Stimulated activated naive CD8-positive, alpha-beta T cell treated with anti-CD3 and anti-CD28 coated beads, Interleukin-15, amount 100 ng/mL, for 72 hours (primary cell): ENCODE measurements around the gene PPP6R3.

Experiments
- ATAC-seq: fragments of 150-1000 bp; cut with Tn5 transposase; 2 replicates; pipeline ENCODE4 v1.10.0; 2021; ENCODE audit warnings: mild to moderate bottlenecking, moderate library complexity
- DNase-seq, 2 donors: peaks; one replicate each; pipeline ENCODE4 v3.0.0; 2021 to 2022
- H3K27ac Mint-ChIP-seq, 2 donors: one replicate each; pipeline ENCODE4 v1.8.0; 2022; ENCODE audit warnings: mild to moderate bottlenecking in 2 of 2, mixed read lengths in 2 of 2, moderate library complexity in 2 of 2
- H3K27me3 Mint-ChIP-seq: one replicate; pipeline ENCODE4 v1.8.0; 2022; ENCODE audit warnings: mixed read lengths
- H3K4me1 Mint-ChIP-seq: one replicate; pipeline ENCODE4 v1.8.0; 2022; ENCODE audit warnings: mild to moderate bottlenecking, mixed read lengths
- H3K4me3 Mint-ChIP-seq, 2 donors: one replicate each; pipeline ENCODE4 v1.8.0; 2022; ENCODE audit warnings: mild to moderate bottlenecking in 2 of 2, mixed read lengths in 2 of 2, moderate library complexity in 1 of 2
- H3K9me3 Mint-ChIP-seq, 2 donors: one replicate each; pipeline ENCODE4 v1.8.0; 2022; ENCODE audit warnings: mixed read lengths in 2 of 2

The PPP6R3 gene

GRCh38 chr11:68517121-68517741 lies 56.7 kb downstream of the PPP6R3 start:
- DNase-seq (no peak), ATAC-seq (no peak)
- H3K27me3 Mint-ChIP-seq: no peaks in the 10 kb centered on the region
- H3K4me1 Mint-ChIP-seq: peaks cover 57% of the 10 kb centered on the region
- peak overlapping the region in 1 of 2 donors; percentile 25 for H3K27ac Mint-ChIP-seq
- no peaks in the 10 kb centered on the region for H3K9me3 Mint-ChIP-seq
- no peak overlapping the region for H3K4me3 Mint-ChIP-seq

- Mint-ChIP-seq H3K9me3 (no peaks in the 10 kb centered on the region), H3K4me1 (peaks cover 60% of the 10 kb centered on the region), H3K27me3 (no peaks in the 10 kb centered on the region), H3K4me3 (no peak overlapping the region), H3K27ac (no peak overlapping the region)
- no peak for ATAC-seq
- DNase-seq: no peak
These were observed 57.6 kb downstream of the PPP6R3 start for GRCh38 chr11:68518191-68518590.

GRCh38 chr11:68521969-68522652 lies 61.6 kb downstream of the PPP6R3 start:
- ATAC-seq (no peak), DNase-seq (no peak)
- Mint-ChIP-seq H3K4me3 (no peak overlapping the region), H3K27ac (no peak overlapping the region), H3K4me1 (peaks cover 75% of the 10 kb centered on the region), H3K9me3 (no peaks in the 10 kb centered on the region), H3K27me3 (no peaks in the 10 kb centered on the region)

GRCh38 chr11:68523033-68523432 lies 62.5 kb downstream of the PPP6R3 start:
- Mint-ChIP-seq H3K27ac (no peak overlapping the region), H3K9me3 (no peaks in the 10 kb centered on the region), H3K4me3 (no peak overlapping the region), H3K4me1 (peaks cover 79% of the 10 kb centered on the region), H3K27me3 (no peaks in the 10 kb centered on the region)
- ATAC-seq (no peak), DNase-seq (no peak)

GRCh38 chr11:68523743-68524142 lies 63.2 kb downstream of the PPP6R3 start:
- no peak for ATAC-seq
- DNase-seq: no peak
- Mint-ChIP-seq H3K4me1 (peaks cover 83% of the 10 kb centered on the region), H3K9me3 (no peaks in the 10 kb centered on the region), H3K27ac (no peak overlapping the region), H3K4me3 (no peak overlapping the region), H3K27me3 (no peaks in the 10 kb centered on the region)

GRCh38 chr11:68524213-68524612 lies 63.7 kb downstream of the PPP6R3 start:
- Mint-ChIP-seq H3K4me3 (no peak overlapping the region), H3K27me3 (no peaks in the 10 kb centered on the region), H3K9me3 (no peaks in the 10 kb centered on the region), H3K4me1 (peaks cover 84% of the 10 kb centered on the region), H3K27ac (peak overlapping the region; percentile 9 to 70)
- DNase-seq (no peak), ATAC-seq (no peak)

- peak overlapping the region in 1 of 2 donors; percentile 70 for H3K27ac Mint-ChIP-seq
These were observed 64.1 kb downstream of the PPP6R3 start for GRCh38 chr11:68524681-68525080.

GRCh38 chr11:68525336-68525735 lies 64.8 kb downstream of the PPP6R3 start:
- ATAC-seq (no peak), DNase-seq (no peak)
- no peaks in the 10 kb centered on the region for H3K9me3 Mint-ChIP-seq
- H3K27me3 Mint-ChIP-seq: no peaks in the 10 kb centered on the region
- H3K4me3 Mint-ChIP-seq: no peak overlapping the region
- peaks cover 92% of the 10 kb centered on the region for H3K4me1 Mint-ChIP-seq
- peak overlapping the region in 1 of 2 donors; percentile 36 for H3K27ac Mint-ChIP-seq

More at GRCh38 chr11:68524681-68525080, 64.1 kb downstream of the PPP6R3 start:
- no peak for DNase-seq
- H3K27me3 Mint-ChIP-seq: no peaks in the 10 kb centered on the region
- no peaks in the 10 kb centered on the region for H3K9me3 Mint-ChIP-seq
- H3K4me3 Mint-ChIP-seq: no peak overlapping the region
- H3K4me1 Mint-ChIP-seq: peaks cover 89% of the 10 kb centered on the region
- ATAC-seq: no peak

GRCh38 chr11:68525930-68526329 lies 65.4 kb downstream of the PPP6R3 start:
- no peak for ATAC-seq

GRCh38 chr11:68527585-68527984 lies 67.0 kb downstream of the PPP6R3 start:
- Mint-ChIP-seq H3K27ac (peak overlapping the region; percentile 49 to 76), H3K9me3 (no peaks in the 10 kb centered on the region), H3K4me1 (peaks cover 84% of the 10 kb centered on the region), H3K27me3 (no peaks in the 10 kb centered on the region), H3K4me3 (peak overlapping the region in 1 of 2 donors; percentile 1)
- DNase-seq: no peak
- peak; percentile 55 for ATAC-seq

More at GRCh38 chr11:68525930-68526329, 65.4 kb downstream of the PPP6R3 start:
- DNase-seq: no peak
- Mint-ChIP-seq H3K27ac (no peak overlapping the region), H3K9me3 (no peaks in the 10 kb centered on the region), H3K4me3 (no peak overlapping the region), H3K27me3 (no peaks in the 10 kb centered on the region), H3K4me1 (peaks cover 87% of the 10 kb centered on the region)

- no peak for DNase-seq
- peak; percentile 84 for ATAC-seq
- Mint-ChIP-seq H3K4me3 (peak overlapping the region in 1 of 2 donors; percentile 46), H3K4me1 (peaks cover 85% of the 10 kb centered on the region), H3K9me3 (no peaks in the 10 kb centered on the region), H3K27me3 (no peaks in the 10 kb centered on the region), H3K27ac (peak overlapping the region; percentile 60 to 75)
These were observed 68.1 kb downstream of the PPP6R3 start for GRCh38 chr11:68528630-68529029.

GRCh38 chr11:68531129-68531693 lies 70.7 kb downstream of the PPP6R3 start:
- Mint-ChIP-seq H3K9me3 (no peaks in the 10 kb centered on the region), H3K4me1 (peaks cover 80% of the 10 kb centered on the region), H3K4me3 (no peak overlapping the region), H3K27ac (no peak overlapping the region), H3K27me3 (no peaks in the 10 kb centered on the region)
- ATAC-seq (no peak), DNase-seq (no peak)

- no peak overlapping the region for H3K4me3 Mint-ChIP-seq
- no peak overlapping the region for H3K27ac Mint-ChIP-seq
- DNase-seq (no peak), ATAC-seq (no peak)
- H3K9me3 Mint-ChIP-seq: no peaks in the 10 kb centered on the region
- H3K27me3 Mint-ChIP-seq: no peaks in the 10 kb centered on the region
- peaks cover 74% of the 10 kb centered on the region for H3K4me1 Mint-ChIP-seq
These were observed 72.3 kb downstream of the PPP6R3 start for GRCh38 chr11:68532727-68533369.

GRCh38 chr11:68533945-68534344 lies 73.4 kb downstream of the PPP6R3 start:
- H3K9me3 Mint-ChIP-seq: no peaks in the 10 kb centered on the region
- H3K4me1 Mint-ChIP-seq: peaks cover 65% of the 10 kb centered on the region
- DNase-seq (no peak), ATAC-seq (no peak)
- H3K27me3 Mint-ChIP-seq: no peaks in the 10 kb centered on the region
- H3K4me3 Mint-ChIP-seq: no peak overlapping the region
- H3K27ac Mint-ChIP-seq: peak overlapping the region; percentile 31 to 92

GRCh38 chr11:68535098-68535497 lies 74.5 kb downstream of the PPP6R3 start:
- Mint-ChIP-seq H3K4me3 (no peak overlapping the region), H3K9me3 (no peaks in the 10 kb centered on the region), H3K4me1 (peaks cover 64% of the 10 kb centered on the region), H3K27ac (peak overlapping the region in 1 of 2 donors; percentile 49), H3K27me3 (no peaks in the 10 kb centered on the region)
- DNase-seq: no peak
- ATAC-seq: no peak

- peaks cover 75% of the 10 kb centered on the region for H3K4me1 Mint-ChIP-seq
- H3K4me3 Mint-ChIP-seq: no peak overlapping the region
These were observed 76.2 kb downstream of the PPP6R3 start for GRCh38 chr11:68536706-68537105.

More at GRCh38 chr11:68536706-68537105, 76.2 kb downstream of the PPP6R3 start:
- Mint-ChIP-seq H3K27me3 (no peaks in the 10 kb centered on the region), H3K9me3 (no peaks in the 10 kb centered on the region), H3K27ac (no peak overlapping the region)
- DNase-seq: no peak
- ATAC-seq: no peak
